Liver (tissue), 9 donors: ENCODE measurements around the gene FREM3. TPM values are rescaled to one million over a fixed set of nuclear protein-coding genes. Genes with fewer than 3 reads are reported as not detected.

ENCODE experiments used
- DNase-seq: peaks from one replicate; pipeline ENCODE4 v3.0.0-alpha.2; 2017; ENCODE audit warnings: low spot score
- H3K27ac ChIP-seq, 2 donors: one replicate each; pipeline ENCODE4 v1.7.0; 2013; ENCODE audit warnings: inconsistent platforms in 2 of 2, low read length in 2 of 2, control low read depth in 1 of 2, low read depth in 1 of 2, mild to moderate bottlenecking in 1 of 2
- H3K27me3 ChIP-seq, 4 donors: one replicate each; pipeline versions ENCODE4 v1.6.1 to v1.7.0; 2013; ENCODE audit warnings: low read length in 3 of 4, inconsistent platforms in 1 of 4, mild to moderate bottlenecking in 1 of 4, moderate library complexity in 1 of 4; ENCODE audit not compliant: control insufficient read depth in 4 of 4, insufficient read depth in 4 of 4
- H3K36me3 ChIP-seq, 4 donors: one replicate each; pipeline versions ENCODE4 v1.6.1 to v1.7.0; 2013; ENCODE audit warnings: low read length in 3 of 4, mild to moderate bottlenecking in 3 of 4, low read depth in 1 of 4, moderate library complexity in 1 of 4; ENCODE audit not compliant: control insufficient read depth in 4 of 4, insufficient read depth in 3 of 4
- H3K4me1 ChIP-seq, 4 donors: one replicate each; pipeline versions ENCODE4 v1.6.1 to v1.7.0; 2013; ENCODE audit warnings: low read length in 3 of 4, mild to moderate bottlenecking in 3 of 4, moderate library complexity in 1 of 4; ENCODE audit not compliant: control insufficient read depth in 4 of 4, insufficient read depth in 4 of 4
- H3K4me3 ChIP-seq, 3 donors: one replicate each; pipeline versions ENCODE4 v1.6.1 to v1.7.0; 2013; ENCODE audit warnings: low read length in 3 of 3, control low read depth in 1 of 3, low read depth in 1 of 3, mild to moderate bottlenecking in 1 of 3
- H3K9ac ChIP-seq, 2 donors: one replicate each; pipeline ENCODE4 v1.7.0; 2013; ENCODE audit warnings: low read length in 2 of 2, mild to moderate bottlenecking in 2 of 2, moderate library complexity in 2 of 2, control low read depth in 1 of 2, low read depth in 1 of 2
- H3K9me3 ChIP-seq, 4 donors: one replicate each; pipeline versions ENCODE4 v1.6.1 to v1.7.0; 2013; ENCODE audit warnings: low read length in 3 of 4; ENCODE audit not compliant: control insufficient read depth in 4 of 4
- ATF3 ChIP-seq: IDR thresholded peaks from 2 replicates; pipeline ENCODE4 v1.6.1; 2016; ENCODE audit warnings: antibody characterized with exemption
- EGR1 ChIP-seq, 2 donors: IDR thresholded peaks; 2 replicates each; pipeline ENCODE4 v1.6.1; 2016 to 2018; ENCODE audit warnings: antibody characterized with exemption in 2 of 2, low read depth in 2 of 2
- FOXA1 ChIP-seq: IDR thresholded peaks from 2 replicates; pipeline ENCODE4 v1.6.1; 2016; ENCODE audit warnings: antibody characterized with exemption
- FOXA2 ChIP-seq: IDR thresholded peaks from 2 replicates; pipeline ENCODE4 v1.6.1; 2016; ENCODE audit warnings: antibody characterized with exemption
- GABPA ChIP-seq, 2 donors: IDR thresholded peaks in 1 of 2; conservative IDR thresholded peaks in 1 of 2; 2 replicates each; pipeline ENCODE4 v1.6.1; 2016; ENCODE audit warnings: antibody characterized with exemption in 2 of 2, mild to moderate bottlenecking in 1 of 2, moderate library complexity in 1 of 2
- HNF4A ChIP-seq, 2 donors: conservative IDR thresholded peaks; 2 replicates each; pipeline ENCODE4 v1.6.1; 2016; ENCODE audit warnings: antibody characterized with exemption in 2 of 2, mild to moderate bottlenecking in 2 of 2
- HNF4G ChIP-seq: IDR thresholded peaks from 2 replicates; pipeline ENCODE4 v1.6.1; 2016; ENCODE audit warnings: antibody characterized with exemption
- JUND ChIP-seq, 2 donors: IDR thresholded peaks; 2 replicates each; pipeline ENCODE4 v1.6.1; 2016; ENCODE audit warnings: antibody characterized with exemption in 2 of 2
- MAX ChIP-seq: IDR thresholded peaks from 2 replicates; pipeline ENCODE4 v1.6.1; 2016; ENCODE audit warnings: antibody characterized with exemption
- NR2F2 ChIP-seq: IDR thresholded peaks from 2 replicates; pipeline ENCODE4 v1.6.1; 2016; ENCODE audit warnings: antibody characterized with exemption
- RAD21 ChIP-seq, 2 donors: IDR thresholded peaks; 2 replicates each; pipeline ENCODE4 v1.6.1; 2016; ENCODE audit warnings: antibody characterized with exemption in 2 of 2, mild to moderate bottlenecking in 2 of 2
- REST ChIP-seq: IDR thresholded peaks from 2 replicates; pipeline ENCODE4 v1.6.1; 2016; ENCODE audit warnings: antibody characterized with exemption, mild to moderate bottlenecking
- RXRA ChIP-seq, 2 donors: IDR thresholded peaks; 2 replicates each; pipeline ENCODE4 v1.6.1; 2017 to 2018; ENCODE audit warnings: antibody characterized with exemption in 2 of 2, mild to moderate bottlenecking in 1 of 2
- SP1 ChIP-seq: IDR thresholded peaks from 2 replicates; pipeline ENCODE4 v1.6.1; 2018; ENCODE audit warnings: antibody characterized with exemption, mild to moderate bottlenecking
- TAF1 ChIP-seq: conservative IDR thresholded peaks from 2 replicates; pipeline ENCODE4 v1.6.1; 2016; ENCODE audit warnings: antibody characterized with exemption, mild to moderate bottlenecking
- YY1 ChIP-seq: IDR thresholded peaks from 2 replicates; pipeline ENCODE4 v1.6.1; 2016; ENCODE audit warnings: antibody characterized with exemption, mild to moderate bottlenecking
- ZBTB33 ChIP-seq: IDR thresholded peaks from 2 replicates; pipeline ENCODE4 v1.6.1; 2016; ENCODE audit warnings: antibody characterized with exemption
- WGBS: extraction: QIAGEN DNeasy Blood & Tissue Kit; methylation state at CpG from one replicate; pipeline ENCODE4 v1.1.7; 2013; 5-methylcytosine and 5-hydroxymethylcytosine counted together
- polyA plus RNA-seq, 2 donors: library from polyadenylated mRNA; stranded (reverse) in 1 of 2; unstranded in 1 of 2; fragments of 200-250 nt in 1 of 2; fragments of >200 nt in 1 of 2; fragmentation: Nextera tagmentation in 1 of 2; extraction: Ambion mirVana in 1 of 2; gene quantifications; one replicate each; pipeline versions ENCODE4 v1.2.1 to v1.2.3, GENCODE V29; 2013 to 2015
- total RNA-seq, 2 donors: library from RNA; depleted of rRNA; stranded (reverse); fragments of >200 nt; gene quantifications; one replicate each; pipeline ENCODE4 v1.2.3, GENCODE V29; 2014
- donor health status: healthy.
- donor health status: healthy.
- donor health status: healthy.
- donor health status: healthy.
- donor health status: healthy.

FREM3 gene
- total and polyA plus RNA-seq, 4 donors: not detected

GRCh38 chr4:143618811-143619210, 81.7 kb downstream of the FREM3 start (continued):
- TF ChIP-seq RXRA (IDR thresholded peaks at IDR 0.05) (no peak), FOXA1 (no peak)

- no peak overlapping the region for H3K9ac ChIP-seq
- no peaks in the 10 kb centered on the region for H3K4me1 ChIP-seq
- H3K27ac ChIP-seq: no peak overlapping the region
- H3K27me3 ChIP-seq: no peaks in the 10 kb centered on the region
- DNase-seq: no peak
- 89% methylated on average over 6 of the region's 6 CpGs for WGBS
- H3K4me3 ChIP-seq: no peak overlapping the region
- no peaks in the 10 kb centered on the region for H3K36me3 ChIP-seq
- no peaks in the 10 kb centered on the region for H3K9me3 ChIP-seq
- TF ChIP-seq ATF3: no peak
- no peak for TF ChIP-seq MAX
- TF ChIP-seq TAF1: no peak
- TF ChIP-seq RAD21 (IDR thresholded peaks at IDR 0.05): no peak
- no peak for TF ChIP-seq FOXA1
- TF ChIP-seq NR2F2: no peak
- TF ChIP-seq YY1: no peak
- TF ChIP-seq ZBTB33: no peak
- TF ChIP-seq FOXA2: no peak
- no peak for TF ChIP-seq REST
- no peak for TF ChIP-seq SP1
- no peak for TF ChIP-seq HNF4G
- TF ChIP-seq JUND (IDR thresholded peaks at IDR 0.05): no peak
- no peak for TF ChIP-seq RXRA (IDR thresholded peaks at IDR 0.05)
- no peak for TF ChIP-seq GABPA (IDR thresholded peaks at IDR 0.05 in 1 of 2, conservative IDR thresholded peaks at IDR 0.05 in 1 of 2)
- TF ChIP-seq EGR1 (IDR thresholded peaks at IDR 0.05; ENCODE audit: low read depth in 2 of 2): no peak
Observed at GRCh38 chr4:143617994-143618679, 82.3 kb downstream of the FREM3 start.

- no peak for DNase-seq
- Histone ChIP-seq H3K4me1 (no peaks in the 10 kb centered on the region), H3K36me3 (no peaks in the 10 kb centered on the region), H3K27me3 (no peaks in the 10 kb centered on the region), H3K9me3 (no peaks in the 10 kb centered on the region), H3K9ac (no peak overlapping the region), H3K4me3 (no peak overlapping the region), H3K27ac (no peak overlapping the region)
- WGBS: 86% methylated on average over 8 of the region's 8 CpGs
- TF ChIP-seq HNF4A (conservative IDR thresholded peaks at IDR 0.05) (no peak), ZBTB33 (no peak), YY1 (no peak), RXRA (IDR thresholded peaks at IDR 0.05) (no peak)
Observed at GRCh38 chr4:143616771-143617170, 83.7 kb downstream of the FREM3 start.
